D341Med (cell line): ENCODE results near the gene KIF5C.

ENCODE experiments used
- DNase-seq: peaks from one replicate; pipeline ENCODE4 v3.0.0; 2012; ENCODE audit warnings: low spot score

Gene KIF5C

GRCh38 chr2:148926291-148926961 is 51.4 kb downstream of the KIF5C start:
- DNase-seq, result peak; percentile 69

GRCh38 chr2:148926981-148927401 is 52.0 kb downstream of the KIF5C start:
- no peak for DNase-seq

- no peak for DNase-seq
These were observed 53.4 kb downstream of the KIF5C start for GRCh38 chr2:148928395-148928794.

- DNase-seq, result peak; percentile 71
These were observed 55.2 kb downstream of the KIF5C start for GRCh38 chr2:148930046-148930775.

- DNase-seq, result no peak
These were observed 57.5 kb downstream of the KIF5C start for GRCh38 chr2:148932536-148932935.

GRCh38 chr2:148933456-148933855 is 58.4 kb downstream of the KIF5C start:
- DNase-seq, result no peak

- no peak for DNase-seq
These were observed 60.8 kb downstream of the KIF5C start for GRCh38 chr2:148935791-148936190.

- no peak for DNase-seq
These were observed 61.9 kb downstream of the KIF5C start for GRCh38 chr2:148936857-148937450.

- DNase-seq, result no peak
These were observed 64.2 kb downstream of the KIF5C start for GRCh38 chr2:148939271-148939670.

GRCh38 chr2:148943097-148943496 is 68.1 kb downstream of the KIF5C start:
- no peak for DNase-seq

GRCh38 chr2:148944536-148944935 is 69.5 kb downstream of the KIF5C start:
- no peak for DNase-seq

- DNase-seq, result no peak
These were observed 72.3 kb downstream of the KIF5C start for GRCh38 chr2:148947299-148947698.

- no peak for DNase-seq
These were observed 73.8 kb downstream of the KIF5C start for GRCh38 chr2:148948868-148949267.

- DNase-seq, result no peak
These were observed 74.3 kb downstream of the KIF5C start for GRCh38 chr2:148949348-148949747.

GRCh38 chr2:148952621-148953020 is 77.6 kb downstream of the KIF5C start:
- no peak for DNase-seq

- DNase-seq, result no peak
These were observed 78.4 kb downstream of the KIF5C start for GRCh38 chr2:148953426-148953825.

- DNase-seq, result no peak
These were observed 79.5 kb downstream of the KIF5C start for GRCh38 chr2:148954536-148954935.

GRCh38 chr2:148955798-148956197 is 80.8 kb downstream of the KIF5C start:
- DNase-seq, result no peak

GRCh38 chr2:148957023-148957422 is 82.0 kb downstream of the KIF5C start:
- DNase-seq, result no peak

- DNase-seq, result no peak
These were observed 84.7 kb downstream of the KIF5C start for GRCh38 chr2:148959745-148960144.

- no peak for DNase-seq
These were observed 85.5 kb downstream of the KIF5C start for GRCh38 chr2:148960483-148960882.

- no peak for DNase-seq
These were observed 88.4 kb downstream of the KIF5C start for GRCh38 chr2:148963461-148963860.
